Fibroblast of the aortic adventitia (primary cell): ENCODE measurements around the gene PRR23E. TPM values are rescaled to one million over a fixed set of nuclear protein-coding genes. Genes with fewer than 3 reads are reported as not detected.
A peak's percentile ranks its signal among the peaks of the same experiment; 100 is the strongest.

Experiments used
- DNase-seq: peaks from one replicate; pipeline ENCODE4 v3.0.0-alpha.2; 2010; ENCODE audit warnings: low read depth
- H3K4me3 ChIP-seq: 2 replicates; pipeline ENCODE4 v1.5.1; 2011; ENCODE audit warnings: low read depth, mild to moderate bottlenecking, control low read depth, low read length, moderate library complexity
- total RNA-seq: library from RNA; depleted of rRNA; stranded (reverse); fragments of >200 nt; gene quantifications from 2 replicates; pipeline ENCODE4 v1.2.3, GENCODE V29; 2012; ENCODE audit warnings: low replicate concordance
- TF ChIP-seq, protein P1 (sequence below): IDR thresholded peaks from 2 replicates; pipeline ENCODE4 v1.5.1; 2011; ENCODE audit warnings: mild to moderate bottlenecking, low read length, control low read depth, inconsistent platforms; ENCODE audit not compliant: insufficient read depth

The PRR23E gene
- total RNA-seq, 1 donor: not detected

DNA sequence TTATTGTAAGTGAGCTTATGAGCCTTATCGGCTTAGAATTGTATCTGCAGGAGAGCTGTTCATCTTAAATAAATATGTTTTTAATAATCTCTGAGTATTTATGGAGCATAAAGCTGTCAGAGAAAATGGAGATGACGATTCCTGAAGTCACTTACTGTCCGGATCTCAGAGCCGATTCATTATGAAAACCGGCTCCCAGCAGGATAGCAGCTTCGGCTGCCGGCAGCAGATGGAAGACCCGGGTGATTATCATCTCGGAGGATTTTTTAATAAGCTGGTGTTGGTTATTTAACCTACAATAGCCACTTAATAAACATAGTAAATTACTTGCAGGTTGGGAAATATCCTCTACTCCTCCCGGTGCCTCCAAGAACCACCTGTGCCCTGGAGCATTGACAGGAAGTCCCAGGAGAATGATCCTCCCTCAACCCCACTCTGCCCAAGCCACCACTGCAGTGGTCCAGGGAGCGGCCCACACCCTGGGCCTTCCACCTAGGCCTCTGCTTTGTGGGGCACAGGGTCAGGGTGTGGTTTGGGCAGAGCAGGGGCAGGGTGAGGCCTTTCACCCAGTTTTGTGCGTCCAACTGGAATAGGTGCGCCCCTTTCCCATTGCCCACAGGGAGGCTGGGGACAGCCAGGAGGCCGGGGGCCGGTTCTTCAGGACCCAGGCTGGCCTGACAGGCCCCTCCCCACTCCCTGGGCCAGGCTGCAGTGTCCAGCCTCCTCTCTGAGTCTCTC is 42.2 kb upstream of the PRR23E start:
- H3K4me3 ChIP-seq: no peak overlapping the region
- DNase-seq: no peak
- TF ChIP-seq, protein P1, sequence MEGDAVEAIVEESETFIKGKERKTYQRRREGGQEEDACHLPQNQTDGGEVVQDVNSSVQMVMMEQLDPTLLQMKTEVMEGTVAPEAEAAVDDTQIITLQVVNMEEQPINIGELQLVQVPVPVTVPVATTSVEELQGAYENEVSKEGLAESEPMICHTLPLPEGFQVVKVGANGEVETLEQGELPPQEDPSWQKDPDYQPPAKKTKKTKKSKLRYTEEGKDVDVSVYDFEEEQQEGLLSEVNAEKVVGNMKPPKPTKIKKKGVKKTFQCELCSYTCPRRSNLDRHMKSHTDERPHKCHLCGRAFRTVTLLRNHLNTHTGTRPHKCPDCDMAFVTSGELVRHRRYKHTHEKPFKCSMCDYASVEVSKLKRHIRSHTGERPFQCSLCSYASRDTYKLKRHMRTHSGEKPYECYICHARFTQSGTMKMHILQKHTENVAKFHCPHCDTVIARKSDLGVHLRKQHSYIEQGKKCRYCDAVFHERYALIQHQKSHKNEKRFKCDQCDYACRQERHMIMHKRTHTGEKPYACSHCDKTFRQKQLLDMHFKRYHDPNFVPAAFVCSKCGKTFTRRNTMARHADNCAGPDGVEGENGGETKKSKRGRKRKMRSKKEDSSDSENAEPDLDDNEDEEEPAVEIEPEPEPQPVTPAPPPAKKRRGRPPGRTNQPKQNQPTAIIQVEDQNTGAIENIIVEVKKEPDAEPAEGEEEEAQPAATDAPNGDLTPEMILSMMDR: no peak

GRCh38 chr3:127151251-127151564 is 41.7 kb upstream of the PRR23E start:
- no peak for DNase-seq
- TF ChIP-seq, protein P1: no peak
- H3K4me3 ChIP-seq: no peak overlapping the region

DNA sequence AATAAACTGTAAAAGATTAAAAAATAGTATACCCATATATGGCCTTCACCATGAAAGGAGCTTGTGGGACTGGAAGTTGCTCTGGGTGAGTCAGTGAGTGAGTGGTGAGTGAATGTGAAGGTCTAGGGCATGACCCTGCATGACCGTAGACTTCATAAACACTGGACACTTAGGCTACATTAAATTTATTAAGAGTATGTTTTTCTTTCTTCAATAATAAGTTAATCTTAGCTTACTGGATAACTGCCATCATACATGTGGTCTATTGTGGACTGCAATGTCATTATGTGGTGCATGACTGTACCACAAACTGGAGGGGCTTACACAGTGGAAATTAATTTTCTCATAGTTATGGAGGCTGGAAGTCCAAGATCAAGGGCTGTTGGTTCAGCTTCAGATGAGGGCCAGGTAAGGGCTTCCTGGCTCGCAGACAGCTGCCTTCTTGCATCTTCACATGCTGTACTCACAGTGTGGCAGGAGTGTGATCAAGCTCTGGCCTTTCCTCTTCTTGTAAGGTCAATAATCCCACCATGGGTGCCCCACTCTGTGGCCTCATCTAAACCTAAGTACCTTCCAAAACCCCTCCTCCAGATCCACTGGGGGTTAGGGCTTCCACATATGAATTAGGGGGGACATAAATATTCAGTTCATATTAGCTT is 40.8 kb upstream of the PRR23E start:
- TF ChIP-seq, protein P1: no peak
- peak; percentile 9 for DNase-seq
- H3K4me3 ChIP-seq: no peak overlapping the region

GRCh38 chr3:127152684-127153505 is 40.0 kb upstream of the PRR23E start:
- no peak for DNase-seq
- TF ChIP-seq, protein P1: no peak
- no peak overlapping the region for H3K4me3 ChIP-seq

- no peak for DNase-seq
- TF ChIP-seq, protein P1: no peak
Measured at GRCh38 chr3:127153506-127153815, 39.5 kb upstream of the PRR23E start.

GRCh38 chr3:127156338-127157050 is 36.4 kb upstream of the PRR23E start:
- TF ChIP-seq, protein P1: no peak
- H3K4me3 ChIP-seq: no peak overlapping the region
- no peak for DNase-seq

More at GRCh38 chr3:127153506-127153815, 39.5 kb upstream of the PRR23E start:
- H3K4me3 ChIP-seq: no peak overlapping the region
